Neural progenitor cell (in vitro differentiated cells): ENCODE results near the gene KPNA1. TPM values are rescaled to one million over a fixed set of nuclear protein-coding genes. Genes with fewer than 3 reads are reported as not detected.
A peak's percentile ranks its signal among the peaks of the same experiment; 100 is the strongest.

ENCODE experiments used
- DNase-seq: peaks from one replicate; pipeline ENCODE4 v3.0.0-alpha.2; 2016; ENCODE audit warnings: low spot score
- H2AFZ ChIP-seq: fragments of 200-600 bp; sonication (generic); replicated peaks from 2 replicates; pipeline ENCODE4 v1.6.1; 2016; ENCODE audit warnings: antibody characterized with exemption
- H3F3A ChIP-seq: fragments of 200-600 bp; sonication (generic); 2 replicates; pipeline ENCODE4 v1.6.1; 2016; ENCODE audit warnings: antibody characterized with exemption, low read depth
- H3K27ac ChIP-seq: fragments of 200-600 bp; sonication (generic); 2 replicates; pipeline ENCODE4 v1.5.1; 2016; ENCODE audit warnings: mild to moderate bottlenecking
- H3K27me3 ChIP-seq: fragments of 200-600 bp; sonication (generic); 2 replicates; pipeline ENCODE4 v1.6.1; 2016; ENCODE audit warnings: mild to moderate bottlenecking, moderate library complexity
- H3K36me3 ChIP-seq: fragments of 200-600 bp; sonication (generic); 2 replicates; pipeline ENCODE4 v1.5.1; 2016
- H3K4me1 ChIP-seq: fragments of 200-600 bp; sonication (generic); 2 replicates; pipeline ENCODE4 v1.6.1; 2016; ENCODE audit warnings: mixed run types
- H3K4me2 ChIP-seq: fragments of 200-600 bp; sonication (generic); 2 replicates; pipeline ENCODE4 v1.6.1; 2016
- H3K4me3 ChIP-seq: fragments of 200-600 bp; sonication (generic); 2 replicates; pipeline ENCODE4 v1.5.1; 2016
- H3K79me2 ChIP-seq: fragments of 200-600 bp; sonication (generic); 2 replicates; pipeline ENCODE4 v1.6.1; 2016; ENCODE audit warnings: low read depth
- H3K9ac ChIP-seq: fragments of 200-600 bp; sonication (generic); 2 replicates; pipeline ENCODE4 v1.6.1; 2016
- H3K9me3 ChIP-seq: fragments of 200-600 bp; sonication (generic); 2 replicates; pipeline ENCODE4 v1.5.1; 2016; ENCODE audit warnings: low read depth
- H4K20me1 ChIP-seq: fragments of 200-600 bp; sonication (generic); 2 replicates; pipeline ENCODE4 v1.6.1; 2016; ENCODE audit warnings: low read depth
- H3K27ac Mint-ChIP-seq: 3 replicates; pipeline ENCODE4 v1.8.0; 2021; ENCODE audit warnings: mixed read lengths
- H3K27me3 Mint-ChIP-seq: 2 replicates; pipeline ENCODE4 v1.8.0; 2022; ENCODE audit warnings: low read depth, mild to moderate bottlenecking, inconsistent platforms, moderate library complexity, mixed read lengths; ENCODE audit not compliant: insufficient read depth
- H3K36me3 Mint-ChIP-seq: 3 replicates; pipeline ENCODE4 v1.8.0; 2021; ENCODE audit warnings: mixed read lengths
- H3K4me1 Mint-ChIP-seq: 3 replicates; pipeline ENCODE4 v1.8.0; 2021; ENCODE audit warnings: mixed read lengths
- H3K4me3 Mint-ChIP-seq: 3 replicates; pipeline ENCODE4 v1.8.0; 2021; ENCODE audit warnings: mild to moderate bottlenecking, moderate library complexity, mixed read lengths
- H3K9me3 Mint-ChIP-seq: 3 replicates; pipeline ENCODE4 v1.8.0; 2020; ENCODE audit warnings: mixed read lengths
- EZH2 ChIP-seq: fragments of 200-600 bp; sonication (generic); IDR thresholded peaks from 2 replicates; pipeline ENCODE4 v1.6.1; 2017; ENCODE audit warnings: antibody characterized with exemption, mild to moderate bottlenecking, moderate library complexity
- EZH2phosphoT487 ChIP-seq: fragments of 200-600 bp; sonication (generic); IDR thresholded peaks from 2 replicates; pipeline ENCODE4 v1.6.1; 2017; ENCODE audit warnings: antibody characterized with exemption
- total RNA-seq: library from RNA; depleted of rRNA; stranded (reverse); fragments of >200 nt; gene quantifications from 2 replicates; pipeline ENCODE4 v1.2.3, GENCODE V29; 2015; ENCODE audit warnings: low replicate concordance
- TF ChIP-seq, protein P1 (sequence below): fragments of 200-600 bp; sonication (generic); IDR thresholded peaks from 2 replicates; pipeline ENCODE4 v1.5.1; 2017; ENCODE audit warnings: antibody characterized with exemption, mild to moderate bottlenecking

The KPNA1 gene
- total RNA-seq, 1 donor from 2014 or later, result 37.1 TPM

- H3K4me1 ChIP-seq, result peaks cover 12% of the 10 kb centered on the region
- H3K4me3 ChIP-seq, result no peak overlapping the region
- H3K27ac ChIP-seq, result no peak overlapping the region
- H3K27ac Mint-ChIP-seq, result no peak overlapping the region
- no peak overlapping the region for H3K9ac ChIP-seq
- TF ChIP-seq EZH2 (no peak), EZH2phosphoT487 (no peak)
- TF ChIP-seq, protein P1, sequence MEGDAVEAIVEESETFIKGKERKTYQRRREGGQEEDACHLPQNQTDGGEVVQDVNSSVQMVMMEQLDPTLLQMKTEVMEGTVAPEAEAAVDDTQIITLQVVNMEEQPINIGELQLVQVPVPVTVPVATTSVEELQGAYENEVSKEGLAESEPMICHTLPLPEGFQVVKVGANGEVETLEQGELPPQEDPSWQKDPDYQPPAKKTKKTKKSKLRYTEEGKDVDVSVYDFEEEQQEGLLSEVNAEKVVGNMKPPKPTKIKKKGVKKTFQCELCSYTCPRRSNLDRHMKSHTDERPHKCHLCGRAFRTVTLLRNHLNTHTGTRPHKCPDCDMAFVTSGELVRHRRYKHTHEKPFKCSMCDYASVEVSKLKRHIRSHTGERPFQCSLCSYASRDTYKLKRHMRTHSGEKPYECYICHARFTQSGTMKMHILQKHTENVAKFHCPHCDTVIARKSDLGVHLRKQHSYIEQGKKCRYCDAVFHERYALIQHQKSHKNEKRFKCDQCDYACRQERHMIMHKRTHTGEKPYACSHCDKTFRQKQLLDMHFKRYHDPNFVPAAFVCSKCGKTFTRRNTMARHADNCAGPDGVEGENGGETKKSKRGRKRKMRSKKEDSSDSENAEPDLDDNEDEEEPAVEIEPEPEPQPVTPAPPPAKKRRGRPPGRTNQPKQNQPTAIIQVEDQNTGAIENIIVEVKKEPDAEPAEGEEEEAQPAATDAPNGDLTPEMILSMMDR, result no peak
- no peak overlapping the region for H3K4me3 Mint-ChIP-seq
- no peaks in the 10 kb centered on the region for H3K9me3 ChIP-seq
- H3K4me2 ChIP-seq, result no peak overlapping the region
- no peak overlapping the region for H2AFZ ChIP-seq
- no peaks in the 10 kb centered on the region for H3K4me1 Mint-ChIP-seq
- DNase-seq, result no peak
- no peaks in the 10 kb centered on the region for H3K36me3 ChIP-seq
- H3K9me3 Mint-ChIP-seq, result peaks cover 8% of the 10 kb centered on the region
- H3F3A ChIP-seq, result no peaks in the 10 kb centered on the region
- H4K20me1 ChIP-seq, result peaks cover 50% of the 10 kb centered on the region
- no peaks in the 10 kb centered on the region for H3K27me3 ChIP-seq
- peaks cover 96% of the 10 kb centered on the region for H3K79me2 ChIP-seq
- H3K36me3 Mint-ChIP-seq, result peaks cover 23% of the 10 kb centered on the region
- no peaks in the 10 kb centered on the region for H3K27me3 Mint-ChIP-seq
Measured at GRCh38 chr3:122476532-122476931, 38.2 kb downstream of the KPNA1 start.

DNA sequence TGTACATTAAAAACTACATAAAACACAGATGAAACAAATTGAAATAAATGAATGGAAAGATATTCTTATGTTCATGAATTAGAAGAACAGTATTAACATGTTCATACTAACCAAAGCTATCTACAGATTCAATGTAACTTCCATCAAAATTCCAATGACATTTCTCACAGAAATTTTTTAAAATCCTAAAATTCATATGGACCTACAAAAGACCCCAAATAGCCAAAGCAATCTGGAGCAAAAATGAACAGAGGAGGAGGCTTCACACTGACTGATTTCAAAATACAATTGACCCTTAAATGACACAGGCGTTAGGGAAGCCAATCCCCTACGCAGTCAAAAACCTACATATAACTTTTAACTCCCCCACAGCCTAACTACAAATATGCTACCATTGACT, 39.4 kb downstream of the KPNA1 start:
- Mint-ChIP-seq H3K9me3 (peaks cover 8% of the 10 kb centered on the region), H3K27ac (no peak overlapping the region), H3K4me3 (no peak overlapping the region), H3K36me3 (peaks cover 23% of the 10 kb centered on the region), H3K27me3 (no peaks in the 10 kb centered on the region), H3K4me1 (no peaks in the 10 kb centered on the region)
- peaks cover 96% of the 10 kb centered on the region for H3K79me2 ChIP-seq
- no peaks in the 10 kb centered on the region for H3K36me3 ChIP-seq
- TF ChIP-seq EZH2phosphoT487 (no peak), EZH2 (no peak)
- TF ChIP-seq, protein P1, result no peak
- H3K27ac ChIP-seq, result no peak overlapping the region
- DNase-seq, result no peak
- H2AFZ ChIP-seq, result no peak overlapping the region
- no peak overlapping the region for H3K9ac ChIP-seq
- H3K27me3 ChIP-seq, result no peaks in the 10 kb centered on the region
- H3K4me2 ChIP-seq, result no peak overlapping the region
- H3F3A ChIP-seq, result peaks cover 6% of the 10 kb centered on the region
- peaks cover 12% of the 10 kb centered on the region for H3K4me1 ChIP-seq
- H3K4me3 ChIP-seq, result no peak overlapping the region
- no peaks in the 10 kb centered on the region for H3K9me3 ChIP-seq
- H4K20me1 ChIP-seq, result peaks cover 53% of the 10 kb centered on the region

DNA sequence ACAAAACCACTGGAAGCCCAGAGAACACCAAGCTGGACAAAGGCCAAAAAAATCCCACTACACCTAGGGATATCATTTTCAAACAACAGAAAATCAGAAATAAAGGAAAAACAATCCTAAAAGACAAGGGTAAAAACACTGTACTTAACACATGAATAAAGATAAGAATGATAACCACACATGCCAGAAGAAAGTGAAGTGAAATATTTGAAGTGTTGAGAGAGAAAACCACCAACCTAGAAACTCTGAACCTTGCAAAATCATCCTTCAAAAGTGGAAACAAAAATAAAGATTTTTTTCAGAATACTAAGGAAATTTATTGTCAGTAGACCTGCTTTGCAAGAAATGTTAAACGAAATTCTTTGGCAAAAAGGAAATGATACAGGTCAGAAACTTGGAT, 45.1 kb downstream of the KPNA1 start:
- Histone ChIP-seq H3K9ac (no peak overlapping the region), H3K4me2 (peak overlapping the region; percentile 61), H3K27ac (peak overlapping the region; percentile 85), H3F3A (peaks cover 18% of the 10 kb centered on the region), H3K79me2 (peaks cover 89% of the 10 kb centered on the region), H3K9me3 (no peaks in the 10 kb centered on the region), H3K4me1 (peaks cover 34% of the 10 kb centered on the region), H3K4me3 (no peak overlapping the region), H3K36me3 (no peaks in the 10 kb centered on the region), H3K27me3 (no peaks in the 10 kb centered on the region), H4K20me1 (peaks cover 64% of the 10 kb centered on the region), H2AFZ (no peak overlapping the region)
- H3K4me1 Mint-ChIP-seq, result peaks cover 15% of the 10 kb centered on the region
- H3K27me3 Mint-ChIP-seq, result peaks cover 2% of the 10 kb centered on the region
- H3K4me3 Mint-ChIP-seq, result no peak overlapping the region
- H3K27ac Mint-ChIP-seq, result peak overlapping the region; percentile 77
- TF ChIP-seq EZH2phosphoT487, result no peak
- no peak for TF ChIP-seq EZH2
- TF ChIP-seq, protein P1, result no peak
- no peak for DNase-seq
- H3K9me3 Mint-ChIP-seq, result peaks cover 4% of the 10 kb centered on the region
- H3K36me3 Mint-ChIP-seq, result peaks cover 17% of the 10 kb centered on the region
